ENCODE results near the gene RTBDN. TPM values are rescaled to one million over a fixed set of nuclear protein-coding genes. Genes with fewer than 3 reads are reported as not detected.
"Not testable (repeated sequence)": the region's sequence is repeated elsewhere in the genome, so short reads cannot be mapped to it uniquely, and the experiment has no call there.

Gene RTBDN
- total RNA-seq, 1 donor from 2014 or later: not detected

GRCh38 chr19:12825254-12826131 is 8.9 kb downstream of the RTBDN start:
- peak in 1 of 2 donors; percentile 33 for DNase-seq (ENCODE audit: low read depth in 2 of 2)

- no peak for DNase-seq (ENCODE audit: low read depth in 2 of 2)
These were observed 12.6 kb downstream of the RTBDN start for GRCh38 chr19:12821761-12822160.

- not testable (repeated sequence) for DNase-seq (ENCODE audit: low read depth in 2 of 2)
These were observed 16.6 kb downstream of the RTBDN start for GRCh38 chr19:12817810-12818209.

DNA sequence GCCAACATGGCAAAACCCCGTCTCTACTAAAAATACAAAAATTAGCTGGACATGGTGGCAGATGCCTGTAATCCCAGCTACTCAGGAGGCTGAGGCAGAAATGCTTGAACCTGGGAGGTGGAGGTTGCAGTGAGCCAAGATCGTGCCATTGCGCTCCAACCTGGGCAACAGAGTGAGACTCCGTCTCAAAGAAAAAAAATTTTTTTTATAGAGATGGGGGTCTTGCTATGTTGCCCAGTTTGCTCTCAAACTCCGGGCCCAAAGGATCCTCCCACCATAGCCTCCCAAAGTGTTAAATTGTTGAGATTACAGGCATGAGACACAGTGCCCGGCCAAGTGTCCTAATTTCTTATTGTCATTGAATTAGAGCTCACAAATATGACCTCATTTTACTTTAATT is 17.2 kb downstream of the RTBDN start:
- not testable (repeated sequence) for DNase-seq (ENCODE audit: low read depth in 2 of 2)

DNA sequence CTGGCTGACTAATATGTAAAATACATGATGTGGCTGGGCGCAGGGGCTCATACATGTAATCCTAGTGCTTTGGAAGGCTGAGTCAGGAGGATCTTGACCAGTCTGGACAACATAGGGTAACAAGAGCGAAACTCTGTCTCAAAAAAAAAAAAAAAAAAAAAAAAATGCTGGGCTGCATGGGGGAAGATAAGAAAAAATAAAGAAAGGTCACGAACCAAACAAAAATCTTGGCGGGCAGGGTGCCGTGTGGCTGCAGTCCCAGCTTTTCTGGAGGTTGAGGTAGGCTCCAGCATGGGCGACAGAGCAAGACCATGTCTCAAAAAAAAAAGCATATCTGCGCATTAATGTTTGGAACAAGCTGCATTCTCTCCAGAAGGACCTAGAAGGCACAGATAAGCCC is 19.3 kb downstream of the RTBDN start:
- DNase-seq (ENCODE audit: low read depth in 2 of 2): no peak

GRCh38 chr19:12806242-12807081 is 27.9 kb downstream of the RTBDN start, which contains the start of gene RNASEH2A:
Gene RNASEH2A, plus strand, starts transcription at chr19:12806584. Its CDS starts 90 bp downstream, at chr19:12806674.
- peak; percentile 92 to 93 for DNase-seq (ENCODE audit: low read depth in 2 of 2)

- no peak for DNase-seq (ENCODE audit: low read depth in 2 of 2)
These were observed 30.3 kb downstream of the RTBDN start for GRCh38 chr19:12804051-12804450.

- DNase-seq (ENCODE audit: low read depth in 2 of 2): no peak
These were observed 31.9 kb downstream of the RTBDN start for GRCh38 chr19:12802267-12803106.

- peak; percentile 64 to 86 for DNase-seq (ENCODE audit: low read depth in 2 of 2)
These were observed 32.7 kb downstream of the RTBDN start, which contains the start of the genes PRDX2 and THSD8 for GRCh38 chr19:12801466-12802266. Gene PRDX2, minus strand, starts transcription at chr19:12801800. Its CDS starts 539 bp downstream, at chr19:12801261. Gene THSD8, plus strand, starts transcription at chr19:12802069. Its CDS starts 3 bp downstream, at chr19:12802072.

GRCh38 chr19:12800923-12801465 is 33.4 kb downstream of the RTBDN start:
- DNase-seq (ENCODE audit: low read depth in 2 of 2): no peak

GRCh38 chr19:12800466-12800770 is 34.0 kb downstream of the RTBDN start:
- no peak for DNase-seq (ENCODE audit: low read depth in 2 of 2)

DNA sequence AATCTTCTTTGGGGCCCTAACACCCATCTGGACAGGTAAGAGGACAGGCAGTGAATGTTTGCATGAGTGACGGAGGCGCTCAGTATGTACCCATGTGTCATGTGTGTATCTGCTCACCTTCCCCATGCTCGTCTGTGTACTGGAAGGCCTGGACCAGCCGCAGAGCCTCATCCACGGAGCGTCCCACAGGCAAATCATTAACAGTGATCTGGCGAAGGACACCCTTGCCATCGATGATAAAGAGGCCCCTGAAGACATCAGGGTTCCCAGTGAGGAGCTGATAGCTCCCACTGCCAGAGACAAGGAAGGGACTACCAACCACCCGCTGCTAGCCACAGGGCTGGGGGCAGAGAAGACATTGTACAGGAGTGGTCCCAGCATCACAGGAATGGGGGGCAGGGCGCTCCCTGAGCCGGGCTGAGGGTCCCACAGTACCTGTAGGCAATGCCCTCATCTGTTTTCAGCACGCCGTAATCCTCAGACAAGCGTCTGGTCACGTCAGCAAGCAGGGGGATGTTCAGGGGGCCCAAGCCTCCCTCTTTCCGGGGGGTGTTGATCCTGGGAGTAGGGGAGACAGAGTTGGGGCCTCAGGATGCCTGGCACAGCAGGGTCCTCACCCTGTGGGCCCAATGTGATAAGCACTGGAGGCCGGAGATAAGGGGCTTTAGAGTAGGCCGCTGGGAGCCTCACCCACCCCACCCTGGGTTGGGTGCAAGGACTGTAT is 34.5 kb downstream of the RTBDN start:
- DNase-seq (ENCODE audit: low read depth in 2 of 2): no peak

- DNase-seq (ENCODE audit: low read depth in 2 of 2): not testable (repeated sequence)
These were observed 36.8 kb downstream of the RTBDN start for GRCh38 chr19:12797607-12798006.

DNA sequence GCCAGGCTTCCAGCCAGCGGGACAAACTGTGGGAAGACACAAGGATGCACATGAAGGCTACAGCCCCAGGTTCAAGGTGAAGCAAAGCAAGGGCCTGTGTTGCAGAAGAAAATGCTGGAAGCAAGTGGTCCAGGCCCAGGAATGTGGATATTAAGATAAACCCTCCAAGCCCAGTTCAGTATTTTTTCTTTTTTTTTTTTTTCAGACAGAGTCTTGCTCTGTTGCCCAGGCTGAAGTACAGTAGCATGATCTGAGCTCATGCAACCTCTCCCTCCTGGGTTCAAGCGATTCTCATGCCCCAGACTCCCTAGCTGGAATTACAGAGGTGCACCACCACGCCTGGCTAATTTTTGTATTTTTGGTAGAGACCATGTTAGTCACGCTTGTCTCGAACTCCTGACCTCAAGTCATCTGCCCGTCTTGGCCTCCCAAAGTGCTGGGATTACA is 37.2 kb downstream of the RTBDN start:
- no peak for DNase-seq (ENCODE audit: low read depth in 2 of 2)

GRCh38 chr19:12796146-12797071 is 38.0 kb downstream of the RTBDN start:
- DNase-seq (ENCODE audit: low read depth in 2 of 2): peak; percentile 81 to 83

GRCh38 chr19:12794971-12795381 is 39.4 kb downstream of the RTBDN start:
- DNase-seq (ENCODE audit: low read depth in 2 of 2): no peak

GRCh38 chr19:12794196-12794941 is 40.0 kb downstream of the RTBDN start:
- peak; percentile 24 to 53 for DNase-seq (ENCODE audit: low read depth in 2 of 2)
